ENCODE data around the gene ZSCAN12.

Gene ZSCAN12

GRCh38 chr6:28330041-28330440, 69.5 kb downstream of the ZSCAN12 start:
- no peak overlapping the region for H3K4me3 ChIP-seq (ENCODE audit: low read depth, low read length)
- no peak for DNase-seq (ENCODE audit: low read depth)
- TF ChIP-seq CTCF (conservative IDR thresholded peaks at IDR 0.05; ENCODE audit: low read depth, low read length) = no peak

Measured in choroid plexus epithelial cell (primary cell).